ENCODE results near the gene MYPN. TPM values are rescaled to one million over a fixed set of nuclear protein-coding genes. Genes with fewer than 3 reads are reported as not detected.

Gene MYPN
- total RNA-seq, 1 donor from 2014 or later = 1.0 TPM

- Mint-ChIP-seq H3K27me3 (ENCODE audit: unreplicated experiment) (no peaks in the 10 kb centered on the region), H3K4me3 (ENCODE audit: unreplicated experiment) (no peak overlapping the region), H3K36me3 (ENCODE audit: unreplicated experiment) (no peaks in the 10 kb centered on the region), H3K9me3 (ENCODE audit: unreplicated experiment) (no peaks in the 10 kb centered on the region), H3K4me1 (ENCODE audit: unreplicated experiment) (peaks cover 32% of the 10 kb centered on the region), H3K27ac (ENCODE audit: unreplicated experiment) (no peak overlapping the region)
- no peak for DNase-seq (ENCODE audit: extremely low spot score, unreplicated experiment)
- no peak for TF ChIP-seq CTCF (IDR thresholded peaks at IDR 0.05)
Observed at GRCh38 chr10:68086011-68086410, 23.3 kb upstream of the MYPN start.

GRCh38 chr10:68086910-68087684 lies 22.2 kb upstream of the MYPN start:
- H3K4me3 Mint-ChIP-seq (ENCODE audit: unreplicated experiment) = no peak overlapping the region
- H3K9me3 Mint-ChIP-seq (ENCODE audit: unreplicated experiment) = no peaks in the 10 kb centered on the region
- H3K27ac Mint-ChIP-seq (ENCODE audit: unreplicated experiment) = no peak overlapping the region
- TF ChIP-seq CTCF (IDR thresholded peaks at IDR 0.05) = no peak
- DNase-seq (ENCODE audit: extremely low spot score, unreplicated experiment) = no peak
- H3K27me3 Mint-ChIP-seq (ENCODE audit: unreplicated experiment) = no peaks in the 10 kb centered on the region
- no peaks in the 10 kb centered on the region for H3K36me3 Mint-ChIP-seq (ENCODE audit: unreplicated experiment)
- H3K4me1 Mint-ChIP-seq (ENCODE audit: unreplicated experiment) = peaks cover 32% of the 10 kb centered on the region

GRCh38 chr10:68087685-68088401 lies 21.4 kb upstream of the MYPN start:
- Mint-ChIP-seq H3K36me3 (ENCODE audit: unreplicated experiment) (no peaks in the 10 kb centered on the region), H3K27ac (ENCODE audit: unreplicated experiment) (no peak overlapping the region), H3K4me1 (ENCODE audit: unreplicated experiment) (peaks cover 29% of the 10 kb centered on the region), H3K4me3 (ENCODE audit: unreplicated experiment) (no peak overlapping the region), H3K9me3 (ENCODE audit: unreplicated experiment) (no peaks in the 10 kb centered on the region), H3K27me3 (ENCODE audit: unreplicated experiment) (no peaks in the 10 kb centered on the region)
- no peak for DNase-seq (ENCODE audit: extremely low spot score, unreplicated experiment)
- no peak for TF ChIP-seq CTCF (IDR thresholded peaks at IDR 0.05)

- DNase-seq (ENCODE audit: extremely low spot score, unreplicated experiment) = no peak
- Mint-ChIP-seq H3K9me3 (ENCODE audit: unreplicated experiment) (no peaks in the 10 kb centered on the region), H3K27ac (ENCODE audit: unreplicated experiment) (no peak overlapping the region), H3K4me3 (ENCODE audit: unreplicated experiment) (no peak overlapping the region), H3K4me1 (ENCODE audit: unreplicated experiment) (peaks cover 20% of the 10 kb centered on the region), H3K27me3 (ENCODE audit: unreplicated experiment) (no peaks in the 10 kb centered on the region), H3K36me3 (ENCODE audit: unreplicated experiment) (no peaks in the 10 kb centered on the region)
- no peak for TF ChIP-seq CTCF (IDR thresholded peaks at IDR 0.05)
Observed at GRCh38 chr10:68088740-68089139, 20.5 kb upstream of the MYPN start.

GRCh38 chr10:68090586-68090985 lies 18.7 kb upstream of the MYPN start:
- DNase-seq (ENCODE audit: extremely low spot score, unreplicated experiment) = no peak
- TF ChIP-seq CTCF (IDR thresholded peaks at IDR 0.05) = no peak
- Mint-ChIP-seq H3K4me1 (ENCODE audit: unreplicated experiment) (peaks cover 19% of the 10 kb centered on the region), H3K27me3 (ENCODE audit: unreplicated experiment) (no peaks in the 10 kb centered on the region), H3K4me3 (ENCODE audit: unreplicated experiment) (no peak overlapping the region), H3K36me3 (ENCODE audit: unreplicated experiment) (no peaks in the 10 kb centered on the region), H3K27ac (ENCODE audit: unreplicated experiment) (no peak overlapping the region), H3K9me3 (ENCODE audit: unreplicated experiment) (no peaks in the 10 kb centered on the region)

Measured in osteocyte (in vitro differentiated cells).